ENCODE data around the gene ZNF398. TPM values are rescaled to one million over a fixed set of nuclear protein-coding genes. Genes with fewer than 3 reads are reported as not detected.

ZNF398 gene
- total and polyA plus RNA-seq, 2 of the 13 experiments (the other 11 are each of a cell fraction or from before 2014, with no cell fraction given), result 3.0 to 8.9 TPM

- Histone ChIP-seq H3K36me3 (replicated peaks in 1 of 2; ENCODE audit: control insufficient read depth in 1 of 2, insufficient read depth in 2 of 2, low read length in 2 of 2) (peaks cover 22 to 37% of the 10 kb centered on the region in 2 experiments), H3K4me3 (replicated peaks in 1 of 3; ENCODE audit: insufficient read depth in 1 of 3, low read depth in 2 of 3, low read length in 3 of 3) (no peak overlapping the region), H3K9ac (ENCODE audit: insufficient read depth, low read depth, low read length) (no peak overlapping the region), H3K4me2 (ENCODE audit: low read depth, low read length) (no peak overlapping the region), H3K27ac (ENCODE audit: extremely low read length, insufficient read depth, low read length) (no peak overlapping the region), H4K20me1 (ENCODE audit: insufficient read depth, low read length) (no peaks in the 10 kb centered on the region), H3K27me3 (ENCODE audit: control insufficient read depth in 1 of 2, insufficient read depth in 2 of 2, low read length in 2 of 2) (no peaks in the 10 kb centered on the region), H3K9me3 (ENCODE audit: low read length) (no peaks in the 10 kb centered on the region), H2AFZ (ENCODE audit: low read length) (no peak overlapping the region), H3K79me2 (ENCODE audit: insufficient read depth, low read length) (peaks cover 36% of the 10 kb centered on the region), H3K4me1 (ENCODE audit: insufficient read depth, low read length) (peaks cover 23% of the 10 kb centered on the region)
- in situ Hi-C loops (cut with HindIII; ENCODE audit: extremely low pct_ligation_motif_present, low pct_unique_long_range_greater_than_20kb) (no loop called here), intact Hi-C loops (cut with micrococcal nuclease; ENCODE audit: unreplicated experiment) (loop anchor here (5.0 kb wide), 1 partner anchor 40 kb away; the partner anchor contains the start of gene ZNF212)
- DNase-seq (ENCODE audit: low spot score), result no peak
- no TSS peak for BruUV-seq (replicated peaks)
- TF ChIP-seq ZNF512B (CRISPR knock-in tag; IDR thresholded peaks at IDR 0.05; ENCODE audit: borderline replicate concordance) (no peak), CTCF (CRISPR knock-in tag; IDR thresholded peaks at IDR 0.05) (no peak), ZNF281 (CRISPR knock-in tag; IDR thresholded peaks at IDR 0.05; ENCODE audit: borderline replicate concordance) (no peak), MAZ (IDR thresholded peaks at IDR 0.05; ENCODE audit: borderline replicate concordance, low read depth, low read length) (no peak), MAZ (CRISPR knock-in tag; IDR thresholded peaks at IDR 0.05; ENCODE audit: low read depth) (no peak), ZNF580 (CRISPR knock-in tag; IDR thresholded peaks at IDR 0.05; ENCODE audit: borderline replicate concordance, low read depth) (no peak), RFX3 (CRISPR knock-in tag; IDR thresholded peaks at IDR 0.05) (no peak), ZSCAN21 (CRISPR knock-in tag; IDR thresholded peaks at IDR 0.05; ENCODE audit: borderline replicate concordance) (no peak), ZFP41 (CRISPR knock-in tag; IDR thresholded peaks at IDR 0.05; ENCODE audit: borderline replicate concordance) (no peak), GLI4 (CRISPR knock-in tag; IDR thresholded peaks at IDR 0.05; ENCODE audit: borderline replicate concordance) (no peak)
- 71% methylated on average over 4 of the region's 4 CpGs for WGBS (ENCODE audit: low lambda C conversion rate)
- ChIA-PET POLR2A (no interaction called here), CTCF (ENCODE audit: low intra/inter-chr PET ratio, low total read pairs) (no interaction called here)
- no peak for ATAC-seq
- FAIRE-seq, result no peak
Measured at GRCh38 chr7:149197675-149198074, 50.4 kb downstream of the ZNF398 start.
